H9 (cell line): ENCODE data around the gene COMMD4. TPM values are rescaled to one million over a fixed set of nuclear protein-coding genes. Genes with fewer than 3 reads are reported as not detected.

Source experiments
- DNase-seq: peaks from one replicate; pipeline ENCODE4 v3.0.0-alpha.2; 2017
- H2AFZ ChIP-seq: one replicate; pipeline ENCODE4 v1.6.1; 2013; ENCODE audit warnings: mild to moderate bottlenecking, low read length, control low read depth, moderate library complexity
- H2AK5ac ChIP-seq: 2 replicates; pipeline ENCODE4 v1.6.1; 2013; ENCODE audit warnings: low read length, control low read depth, mixed read lengths; ENCODE audit not compliant: insufficient read length
- H2BK120ac ChIP-seq: one replicate; pipeline ENCODE4 v1.6.1; 2013; ENCODE audit warnings: low read depth, mild to moderate bottlenecking, low read length, control low read depth, inconsistent platforms; ENCODE audit not compliant: poor library complexity, severe bottlenecking
- H2BK12ac ChIP-seq: 2 replicates; pipeline ENCODE4 v1.6.1; 2013; ENCODE audit warnings: low read length, control low read depth, mixed read lengths, low read depth; ENCODE audit not compliant: insufficient read length
- H2BK15ac ChIP-seq: 2 replicates; pipeline ENCODE4 v1.6.1; 2013; ENCODE audit warnings: low read depth, low read length, control low read depth
- H2BK20ac ChIP-seq: one replicate; pipeline ENCODE4 v1.6.1; 2013; ENCODE audit warnings: low read depth, mild to moderate bottlenecking, low read length, control low read depth, inconsistent platforms; ENCODE audit not compliant: poor library complexity, severe bottlenecking
- H2BK5ac ChIP-seq: 2 replicates; pipeline ENCODE4 v1.6.1; 2013; ENCODE audit warnings: low read length, control low read depth, mixed read lengths; ENCODE audit not compliant: insufficient read length
- H3K14ac ChIP-seq: 2 replicates; pipeline ENCODE4 v1.6.1; 2013; ENCODE audit warnings: low read length, control low read depth; ENCODE audit not compliant: insufficient read depth
- H3K18ac ChIP-seq: 2 replicates; pipeline ENCODE4 v1.6.1; 2013; ENCODE audit warnings: low read depth, mild to moderate bottlenecking, mixed read lengths, low read length, control low read depth; ENCODE audit not compliant: insufficient read length
- H3K23ac ChIP-seq: 2 replicates; pipeline ENCODE4 v1.6.1; 2013; ENCODE audit warnings: low read length, control low read depth, mixed read lengths, low read depth; ENCODE audit not compliant: insufficient read length
- H3K23me2 ChIP-seq: 2 replicates; pipeline ENCODE4 v1.6.1; 2013; ENCODE audit warnings: low read depth, mild to moderate bottlenecking, mixed read lengths, low read length, control low read depth; ENCODE audit not compliant: insufficient read length, poor library complexity, severe bottlenecking
- H3K27ac ChIP-seq: 2 replicates; pipeline ENCODE4 v1.5.1; 2013; ENCODE audit warnings: low read length, control low read depth, mixed read lengths, low read depth; ENCODE audit not compliant: insufficient read length
- H3K27me3 ChIP-seq: 2 replicates; pipeline ENCODE4 v1.6.1; 2013; ENCODE audit warnings: low read length, control low read depth, inconsistent platforms; ENCODE audit not compliant: insufficient read depth
- H3K4ac ChIP-seq: 2 replicates; pipeline ENCODE4 v1.6.1; 2013; ENCODE audit warnings: low read depth, mild to moderate bottlenecking, control low read depth, inconsistent platforms, low read length, moderate library complexity
- H3K4me1 ChIP-seq: 2 replicates; pipeline ENCODE4 v1.6.1; 2013; ENCODE audit warnings: low read length, control low read depth, inconsistent platforms; ENCODE audit not compliant: insufficient read depth
- H3K4me2 ChIP-seq: 2 replicates; pipeline ENCODE4 v1.6.1; 2013; ENCODE audit warnings: low read length, control low read depth, mixed read lengths; ENCODE audit not compliant: insufficient read length, insufficient read depth
- H3K56ac ChIP-seq: 2 replicates; pipeline ENCODE4 v1.6.1; 2013; ENCODE audit warnings: low read depth, mild to moderate bottlenecking, mixed read lengths, low read length, control low read depth; ENCODE audit not compliant: insufficient read length
- H3K79me1 ChIP-seq: 2 replicates; pipeline ENCODE4 v1.6.1; 2013; ENCODE audit warnings: low read depth, mild to moderate bottlenecking, moderate library complexity, low read length, control low read depth, inconsistent platforms; ENCODE audit not compliant: insufficient read depth, poor library complexity, severe bottlenecking
- H3K79me2 ChIP-seq: 2 replicates; pipeline ENCODE4 v1.6.1; 2013; ENCODE audit warnings: low read length, control low read depth, inconsistent platforms; ENCODE audit not compliant: insufficient read depth
- H3K9ac ChIP-seq: 2 replicates; pipeline ENCODE4 v1.6.1; 2013; ENCODE audit warnings: low read length, control low read depth, mixed read lengths; ENCODE audit not compliant: insufficient read length; ENCODE audit errors: extremely low read depth
- H3K9me3 ChIP-seq: one replicate; pipeline ENCODE4 v1.6.1; 2013; ENCODE audit warnings: low read depth, low read length, inconsistent platforms; ENCODE audit not compliant: control insufficient read depth
- H3T11ph ChIP-seq: one replicate; pipeline ENCODE4 v1.6.1; 2013; ENCODE audit warnings: mild to moderate bottlenecking, low read length, control low read depth, inconsistent platforms
- H4K20me1 ChIP-seq: one replicate; pipeline ENCODE4 v1.6.1; 2013; ENCODE audit not compliant: control insufficient read depth, insufficient read length, insufficient read depth
- H4K5ac ChIP-seq: 2 replicates; pipeline ENCODE4 v1.6.1; 2013; ENCODE audit warnings: low read depth, mild to moderate bottlenecking, mixed read lengths, low read length, control low read depth; ENCODE audit not compliant: insufficient read length
- H4K8ac ChIP-seq: replicated peaks from 2 replicates; pipeline ENCODE4 v1.6.1; 2013; ENCODE audit warnings: low read length, control low read depth, mixed read lengths, low read depth; ENCODE audit not compliant: insufficient read length
- H4K91ac ChIP-seq: 2 replicates; pipeline ENCODE4 v1.6.1; 2013; ENCODE audit warnings: low read depth, mild to moderate bottlenecking, moderate library complexity, mixed read lengths, low read length, control low read depth; ENCODE audit not compliant: insufficient read length
- H3K27ac Mint-ChIP-seq, 3 experiments: 2 replicates in 2 of 3; 3 replicates in 1 of 3; pipeline ENCODE4 v1.8.0; 2020 to 2021; ENCODE audit warnings: mixed read lengths in 3 of 3, mild to moderate bottlenecking in 1 of 3, moderate library complexity in 1 of 3
- H3K27me3 Mint-ChIP-seq: 2 replicates; pipeline ENCODE4 v1.8.0; 2021; ENCODE audit warnings: low read depth, mild to moderate bottlenecking, moderate library complexity, mixed read lengths
- H3K36me3 Mint-ChIP-seq, 3 experiments: 2 replicates in 2 of 3; 3 replicates in 1 of 3; pipeline ENCODE4 v1.8.0; 2020 to 2021; ENCODE audit warnings: low read depth in 3 of 3, mixed read lengths in 3 of 3; ENCODE audit not compliant: insufficient read depth in 1 of 3
- H3K4me1 Mint-ChIP-seq, 2 experiments: 2 replicates each; pipeline ENCODE4 v1.8.0; 2020; ENCODE audit warnings: mixed read lengths in 2 of 2
- H3K4me3 Mint-ChIP-seq, 2 experiments: 2 replicates in 1 of 2; 3 replicates in 1 of 2; pipeline ENCODE4 v1.8.0; 2020 to 2021; ENCODE audit warnings: mild to moderate bottlenecking in 2 of 2, mixed read lengths in 2 of 2, moderate library complexity in 1 of 2
- H3K9me3 Mint-ChIP-seq, 2 experiments: 2 replicates in 1 of 2; 3 replicates in 1 of 2; pipeline ENCODE4 v1.8.0; 2020; ENCODE audit warnings: mild to moderate bottlenecking in 2 of 2, mixed read lengths in 2 of 2, moderate library complexity in 1 of 2
- WGBS: extraction: QIAGEN DNeasy Blood & Tissue Kit; methylation state at CpG from one replicate; pipeline ENCODE4 v1.1.7; 2013; ENCODE audit warnings: missing lambda C conversion rate, low lambda C conversion rate, mixed read lengths; ENCODE audit not compliant: insufficient read length; ENCODE audit errors: extremely low coverage; 5-methylcytosine and 5-hydroxymethylcytosine counted together
- total RNA-seq: library from RNA; stranded (reverse); gene quantifications from 2 replicates; pipeline ENCODE4 v1.2.1, GENCODE V29; 2021
- TF ChIP-seq, protein P1 (sequence below): fragments of 200-600 bp; sonication (generic); conservative IDR thresholded peaks from 3 replicates; pipeline ENCODE4 v1.8.0; 2021; ENCODE audit warnings: antibody characterized with exemption, mild to moderate bottlenecking

Gene COMMD4
- total RNA-seq, 1 experiment from 2014 or later, result 146 TPM

DNA sequence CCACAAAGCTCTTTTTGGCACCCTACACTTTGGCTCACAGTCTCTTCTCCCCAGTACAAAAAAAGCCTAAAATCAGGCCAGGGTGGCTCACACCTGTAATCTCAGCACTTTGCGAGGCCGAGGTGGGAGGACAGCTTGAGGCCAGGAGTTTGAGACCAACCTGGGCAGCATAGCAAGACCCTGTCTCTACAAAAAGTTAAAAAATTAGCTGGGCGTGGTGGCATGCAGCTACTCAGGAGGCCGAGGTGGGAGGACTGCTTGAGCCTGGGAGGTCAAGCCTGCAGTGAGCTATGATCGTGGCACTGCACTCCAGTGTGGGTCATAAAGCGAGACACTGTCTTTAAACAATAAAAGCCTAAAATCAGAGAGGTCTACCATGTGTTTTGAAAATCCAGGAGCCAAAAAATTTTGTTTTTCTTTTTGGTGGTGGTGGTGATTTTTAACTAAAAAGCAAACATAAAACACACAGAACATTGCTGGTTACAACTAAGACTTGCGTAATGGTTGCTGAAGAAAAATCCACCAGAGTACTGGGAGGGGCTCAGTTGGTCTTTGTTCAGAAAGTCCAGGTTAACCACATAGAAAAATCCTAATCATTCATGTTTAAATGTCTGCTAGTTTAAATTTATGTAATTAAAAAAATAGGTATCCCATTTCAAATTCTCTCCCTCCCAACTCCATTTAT, 34.2 kb downstream of the COMMD4 start:
- Histone ChIP-seq H3K9me3 (no peaks in the 10 kb centered on the region), H3K9ac (no peak overlapping the region), H3K56ac (no peak overlapping the region), H2AFZ (no peak overlapping the region), H3K79me1 (no peaks in the 10 kb centered on the region), H3K23me2 (no peaks in the 10 kb centered on the region), H3K27ac (no peak overlapping the region), H2BK5ac (no peak overlapping the region), H3T11ph (no peak overlapping the region), H2BK15ac (no peak overlapping the region), H4K91ac (no peak overlapping the region), H3K4me1 (no peaks in the 10 kb centered on the region; the same call in 1 of the 2 replicates), H2AK5ac (no peak overlapping the region), H2BK120ac (no peak overlapping the region), H3K4me2 (peak overlapping the region; percentile 69), H4K8ac (no peak overlapping the region), H3K23ac (no peak overlapping the region), H3K18ac (no peak overlapping the region), H3K14ac (no peak overlapping the region), H3K4ac (no peak overlapping the region), H4K20me1 (no peaks in the 10 kb centered on the region), H3K79me2 (no peaks in the 10 kb centered on the region), H4K5ac (no peak overlapping the region), H2BK12ac (no peak overlapping the region), H3K27me3 (no peaks in the 10 kb centered on the region), H2BK20ac (no peak overlapping the region)
- peak overlapping the region in 2 of 3 experiments; percentile 72 to 96; a peak in 4 of 7 replicates for H3K27ac Mint-ChIP-seq
- DNase-seq, result no peak
- H3K4me3 Mint-ChIP-seq, result peak overlapping the region; percentile 87 to 91
- peaks cover 24 to 61% (median 51%) of the 10 kb centered on the region in 3 experiments; a peak in 6 of 7 replicates for H3K36me3 Mint-ChIP-seq
- no peaks in the 10 kb centered on the region for H3K9me3 Mint-ChIP-seq
- no peaks in the 10 kb centered on the region; the same call in 1 of the 2 replicates for H3K27me3 Mint-ChIP-seq
- TF ChIP-seq, protein P1, sequence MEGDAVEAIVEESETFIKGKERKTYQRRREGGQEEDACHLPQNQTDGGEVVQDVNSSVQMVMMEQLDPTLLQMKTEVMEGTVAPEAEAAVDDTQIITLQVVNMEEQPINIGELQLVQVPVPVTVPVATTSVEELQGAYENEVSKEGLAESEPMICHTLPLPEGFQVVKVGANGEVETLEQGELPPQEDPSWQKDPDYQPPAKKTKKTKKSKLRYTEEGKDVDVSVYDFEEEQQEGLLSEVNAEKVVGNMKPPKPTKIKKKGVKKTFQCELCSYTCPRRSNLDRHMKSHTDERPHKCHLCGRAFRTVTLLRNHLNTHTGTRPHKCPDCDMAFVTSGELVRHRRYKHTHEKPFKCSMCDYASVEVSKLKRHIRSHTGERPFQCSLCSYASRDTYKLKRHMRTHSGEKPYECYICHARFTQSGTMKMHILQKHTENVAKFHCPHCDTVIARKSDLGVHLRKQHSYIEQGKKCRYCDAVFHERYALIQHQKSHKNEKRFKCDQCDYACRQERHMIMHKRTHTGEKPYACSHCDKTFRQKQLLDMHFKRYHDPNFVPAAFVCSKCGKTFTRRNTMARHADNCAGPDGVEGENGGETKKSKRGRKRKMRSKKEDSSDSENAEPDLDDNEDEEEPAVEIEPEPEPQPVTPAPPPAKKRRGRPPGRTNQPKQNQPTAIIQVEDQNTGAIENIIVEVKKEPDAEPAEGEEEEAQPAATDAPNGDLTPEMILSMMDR, result no peak
- no CpG with 5 or more reads among the region's 7 CpGs for WGBS
- peaks cover 19 to 20% of the 10 kb centered on the region in 2 experiments for H3K4me1 Mint-ChIP-seq
